HL-60 (cell line): Measurements from ENCODE around the gene CHST4.
"Not testable (repeated sequence)": the region's sequence is repeated elsewhere in the genome, so short reads cannot be mapped to it uniquely, and the experiment has no call there.

ENCODE experiments used
- DNase-seq, 2 experiments: peaks; one replicate each; pipeline ENCODE4 v3.0.0-alpha.2; 2010 to 2020; ENCODE audit warnings: low read depth in 1 of 2, low spot score in 1 of 2
- H3K27ac ChIP-seq: fragments of 250-450 bp; sonication (Bioruptor Pico); replicated peaks from 2 replicates; pipeline ENCODE4 v1.5.1; 2020; ENCODE audit warnings: mild to moderate bottlenecking, moderate library complexity
- H3K27me3 ChIP-seq: fragments of 250-450 bp; sonication (Bioruptor Pico); 2 replicates; pipeline ENCODE4 v1.5.1; 2021; ENCODE audit warnings: mild to moderate bottlenecking, moderate library complexity; ENCODE audit not compliant: insufficient read depth, poor library complexity, severe bottlenecking
- H3K4me3 ChIP-seq: replicated peaks from 2 replicates; pipeline ENCODE4 v1.5.1; 2011; ENCODE audit warnings: mild to moderate bottlenecking, control low read depth, low read length; ENCODE audit not compliant: insufficient read depth
- CTCF ChIP-seq: IDR thresholded peaks from one replicate; pipeline ENCODE4 v1.5.1; 2011; ENCODE audit warnings: low read length, control low read depth, inconsistent platforms; ENCODE audit not compliant: insufficient read depth
- GABPA ChIP-seq: IDR thresholded peaks from 2 replicates; pipeline ENCODE4 v1.6.1; 2012; ENCODE audit warnings: low read depth
- POLR2AphosphoS5 ChIP-seq: IDR thresholded peaks from 2 replicates; pipeline ENCODE4 v1.6.1; 2012; ENCODE audit warnings: low read depth
- REST ChIP-seq: IDR thresholded peaks from 2 replicates; pipeline ENCODE4 v1.6.1; 2012; ENCODE audit warnings: low read depth; ENCODE audit not compliant: insufficient replicate concordance
- SPI1 ChIP-seq: IDR thresholded peaks from 2 replicates; pipeline ENCODE4 v1.6.1; 2012; ENCODE audit warnings: low read depth, mild to moderate bottlenecking, borderline replicate concordance

CHST4 gene

GRCh38 chr16:71576971-71577370 is 50.7 kb downstream of the CHST4 start, which contains the start of gene TAT:
Gene TAT (minus strand): TSS chr16:71577092. CDS start chr16:71576415, 677 bp downstream.
- no peak for DNase-seq
- H3K4me3 ChIP-seq, result no peak within 1 kb of the TSS
- no peak for TF ChIP-seq GABPA
- no peak for TF ChIP-seq CTCF
- TF ChIP-seq SPI1, result no peak
- TF ChIP-seq REST, result no peak
- no peak for TF ChIP-seq POLR2AphosphoS5

GRCh38 chr16:71582553-71582848 is 56.3 kb downstream of the CHST4 start:
- H3K27ac ChIP-seq, H3K4me3 ChIP-seq, DNase-seq: not testable (repeated sequence)
- H3K27me3 ChIP-seq, result peaks cover 14% of the 10 kb centered on the region

More at GRCh38 chr16:71576971-71577370, 50.7 kb downstream of the CHST4 start, which contains the start of gene TAT:
- Histone ChIP-seq H3K27me3 (peaks cover 6% of the 10 kb centered on the region), H3K27ac (no peak within 1 kb of the TSS)

GRCh38 chr16:71584543-71585317 is 58.5 kb downstream of the CHST4 start:
- no peak for DNase-seq
- peaks cover 12% of the 10 kb centered on the region for H3K27me3 ChIP-seq
- TF ChIP-seq SPI1, result no peak
- no peak for TF ChIP-seq CTCF
- no peak for TF ChIP-seq POLR2AphosphoS5
- no peak for TF ChIP-seq REST
- TF ChIP-seq GABPA, result no peak
- no peak overlapping the region for H3K4me3 ChIP-seq
- H3K27ac ChIP-seq, result no peak overlapping the region

- Histone ChIP-seq H3K4me3 (no peak overlapping the region), H3K27ac (no peak overlapping the region), H3K27me3 (peaks cover 12% of the 10 kb centered on the region)
- DNase-seq, result no peak
- no peak for TF ChIP-seq REST
- TF ChIP-seq GABPA, result no peak
These were observed 59.1 kb downstream of the CHST4 start for GRCh38 chr16:71585318-71585703.
